Mesenchymal stem cell (in vitro differentiated cells and primary cell): ENCODE measurements around the gene BRINP1.
"Not testable (repeated sequence)": the region's sequence is repeated elsewhere in the genome, so short reads cannot be mapped to it uniquely, and the experiment has no call there.

Experiments used
- DNase-seq: peaks from one replicate; pipeline ENCODE4 v3.0.0-alpha.2; 2013
- H2AFZ ChIP-seq: one replicate; pipeline ENCODE4 v1.6.1; 2013; ENCODE audit warnings: low read depth, mild to moderate bottlenecking, control low read depth, inconsistent platforms, low read length, moderate library complexity
- H2AK5ac ChIP-seq: 2 replicates; pipeline ENCODE4 v1.6.1; 2013; ENCODE audit warnings: low read length, moderate library complexity, mild to moderate bottlenecking, inconsistent platforms; ENCODE audit not compliant: severe bottlenecking
- H2BK120ac ChIP-seq: one replicate; pipeline ENCODE4 v1.6.1; 2013; ENCODE audit warnings: low read depth, mild to moderate bottlenecking, inconsistent platforms, low read length, moderate library complexity
- H2BK12ac ChIP-seq, 2 experiments: one replicate each; pipeline ENCODE4 v1.6.1; 2013; ENCODE audit warnings: inconsistent platforms in 2 of 2, low read length in 2 of 2, mild to moderate bottlenecking in 2 of 2, moderate library complexity in 2 of 2, control low read depth in 1 of 2
- H2BK15ac ChIP-seq: one replicate; pipeline ENCODE4 v1.6.1; 2013; ENCODE audit warnings: mild to moderate bottlenecking, low read depth, inconsistent platforms; ENCODE audit not compliant: poor library complexity, severe bottlenecking
- H2BK5ac ChIP-seq: 2 replicates; pipeline ENCODE4 v1.6.1; 2013; ENCODE audit warnings: low read depth, mild to moderate bottlenecking, low read length, control low read depth, inconsistent platforms; ENCODE audit not compliant: poor library complexity, severe bottlenecking
- H3K14ac ChIP-seq, 2 experiments: one replicate each; pipeline ENCODE4 v1.6.1; 2013; ENCODE audit warnings: inconsistent platforms in 2 of 2, low read length in 2 of 2, control low read depth in 1 of 2, mild to moderate bottlenecking in 1 of 2, moderate library complexity in 1 of 2
- H3K18ac ChIP-seq, 2 experiments: one replicate each; pipeline ENCODE4 v1.6.1; 2013; ENCODE audit warnings: inconsistent platforms in 2 of 2, low read length in 2 of 2, control low read depth in 1 of 2, low read depth in 1 of 2, mild to moderate bottlenecking in 1 of 2
- H3K23ac ChIP-seq, 2 experiments: one replicate each; pipeline ENCODE4 v1.6.1; 2013; ENCODE audit warnings: inconsistent platforms in 2 of 2, low read length in 2 of 2, mild to moderate bottlenecking in 2 of 2, moderate library complexity in 2 of 2, control low read depth in 1 of 2
- H3K27ac ChIP-seq: 2 replicates; pipeline ENCODE4 v1.5.1; 2013; ENCODE audit warnings: mild to moderate bottlenecking, moderate library complexity, low read length, control low read depth, inconsistent platforms; ENCODE audit not compliant: poor library complexity, severe bottlenecking
- H3K27me3 ChIP-seq, 2 experiments: 2 replicates each; pipeline versions ENCODE4 v1.6.1 to v1.7.0; 2013; ENCODE audit warnings: low read length in 2 of 2, mild to moderate bottlenecking in 2 of 2, moderate library complexity in 2 of 2, control low read depth in 1 of 2, inconsistent platforms in 1 of 2; ENCODE audit not compliant: control insufficient read depth in 1 of 2, insufficient read depth in 1 of 2
- H3K36me3 ChIP-seq, 2 experiments: 2 replicates each; pipeline versions ENCODE4 v1.6.1 to v1.7.0; 2013; ENCODE audit warnings: low read length in 2 of 2, control low read depth in 1 of 2, inconsistent platforms in 1 of 2, low read depth in 1 of 2, mild to moderate bottlenecking in 1 of 2; ENCODE audit not compliant: insufficient read depth in 2 of 2, control insufficient read depth in 1 of 2
- H3K4ac ChIP-seq, 2 experiments: one replicate each; pipeline ENCODE4 v1.6.1; 2013; ENCODE audit warnings: inconsistent platforms in 2 of 2, low read length in 2 of 2, mild to moderate bottlenecking in 2 of 2, moderate library complexity in 2 of 2, control low read depth in 1 of 2, low read depth in 1 of 2
- H3K4me1 ChIP-seq: 2 replicates; pipeline ENCODE4 v1.6.1; 2013; ENCODE audit warnings: low read depth, low read length, control low read depth; ENCODE audit not compliant: control insufficient read depth, insufficient read depth
- H3K4me2 ChIP-seq: 2 replicates; pipeline ENCODE4 v1.6.1; 2013; ENCODE audit warnings: low read length, mild to moderate bottlenecking, inconsistent platforms; ENCODE audit not compliant: poor library complexity, severe bottlenecking
- H3K4me3 ChIP-seq, 2 experiments: 2 replicates each; pipeline versions ENCODE4 v1.5.1 to v1.7.0; 2013; ENCODE audit warnings: low read length in 2 of 2, mild to moderate bottlenecking in 2 of 2, control low read depth in 1 of 2, low read depth in 1 of 2; ENCODE audit not compliant: insufficient read depth in 1 of 2
- H3K79me1 ChIP-seq: replicated peaks from 2 replicates; pipeline ENCODE4 v1.6.1; 2013; ENCODE audit warnings: mild to moderate bottlenecking, control low read depth, low read length, inconsistent platforms; ENCODE audit not compliant: poor library complexity, severe bottlenecking
- H3K9ac ChIP-seq: 2 replicates; pipeline ENCODE4 v1.7.0; 2013; ENCODE audit warnings: mild to moderate bottlenecking, low read length, moderate library complexity
- H3K9me3 ChIP-seq: 2 replicates; pipeline ENCODE4 v1.7.0; 2013; ENCODE audit warnings: mild to moderate bottlenecking, low read length; ENCODE audit not compliant: control insufficient read depth
- H4K8ac ChIP-seq: one replicate; pipeline ENCODE4 v1.6.1; 2013; ENCODE audit warnings: inconsistent platforms, mild to moderate bottlenecking, low read length, moderate library complexity
- H4K91ac ChIP-seq: one replicate; pipeline ENCODE4 v1.6.1; 2013; ENCODE audit warnings: mild to moderate bottlenecking, low read length, inconsistent platforms
- WGBS: methylation state at CpG from one replicate; pipeline ENCODE4 v1.1.7; 2013; ENCODE audit warnings: mixed read lengths; 5-methylcytosine and 5-hydroxymethylcytosine counted together

Gene BRINP1

GRCh38 chr9:119177196-119177595 lies 192.0 kb downstream of the BRINP1 start:
- no peak overlapping the region for H3K4me3 ChIP-seq
- H3K27me3 ChIP-seq, result no peaks in the 10 kb centered on the region
- no peak overlapping the region for H2BK15ac ChIP-seq
- H3K4me2 ChIP-seq, result no peak overlapping the region
- no peak for DNase-seq
- no peak overlapping the region for H2BK5ac ChIP-seq
- H2AFZ ChIP-seq, result peak overlapping the region; percentile 19
- no peak overlapping the region for H2BK12ac ChIP-seq
- 78% methylated on average over 7 of the region's 9 CpGs for WGBS
- no peak overlapping the region for H3K23ac ChIP-seq
- no peak overlapping the region for H3K4ac ChIP-seq
- H3K14ac ChIP-seq, result no peak overlapping the region
- no peak overlapping the region for H2BK120ac ChIP-seq
- H2AK5ac ChIP-seq, result no peak overlapping the region
- no peak overlapping the region for H3K9ac ChIP-seq
- no peaks in the 10 kb centered on the region for H3K79me1 ChIP-seq
- H3K4me1 ChIP-seq, result no peaks in the 10 kb centered on the region
- no peak overlapping the region for H4K8ac ChIP-seq
- H4K91ac ChIP-seq, result no peak overlapping the region
- no peaks in the 10 kb centered on the region for H3K36me3 ChIP-seq
- H3K27ac ChIP-seq, result no peak overlapping the region
- H3K9me3 ChIP-seq, result no peaks in the 10 kb centered on the region
- H3K18ac ChIP-seq, result no peak overlapping the region

GRCh38 chr9:119175581-119175980 lies 193.7 kb downstream of the BRINP1 start:
- no peak overlapping the region for H3K18ac ChIP-seq
- H2BK15ac ChIP-seq, result no peak overlapping the region
- no peaks in the 10 kb centered on the region for H3K79me1 ChIP-seq
- no peak for DNase-seq
- H3K36me3 ChIP-seq, result no peaks in the 10 kb centered on the region
- H4K91ac ChIP-seq, result no peak overlapping the region
- no peak overlapping the region for H3K23ac ChIP-seq
- H2BK120ac ChIP-seq, result no peak overlapping the region
- no peak overlapping the region for H3K9ac ChIP-seq
- WGBS, result 67% methylated on average over 1 of the region's 1 CpG
- H2BK5ac ChIP-seq, result no peak overlapping the region
- no peaks in the 10 kb centered on the region for H3K4me1 ChIP-seq
- H3K27ac ChIP-seq, result no peak overlapping the region
- no peak overlapping the region for H3K4ac ChIP-seq
- no peak overlapping the region for H4K8ac ChIP-seq
- H3K4me2 ChIP-seq, result no peak overlapping the region
- no peak overlapping the region for H2BK12ac ChIP-seq
- no peaks in the 10 kb centered on the region for H3K9me3 ChIP-seq
- no peak overlapping the region for H3K14ac ChIP-seq
- H3K27me3 ChIP-seq, result no peaks in the 10 kb centered on the region
- H3K4me3 ChIP-seq, result no peak overlapping the region
- H2AFZ ChIP-seq, result no peak overlapping the region
- no peak overlapping the region for H2AK5ac ChIP-seq

GRCh38 chr9:119169222-119169621 lies 200.0 kb downstream of the BRINP1 start:
- H3K4ac ChIP-seq, H3K4me3 ChIP-seq, H2BK15ac ChIP-seq, H4K91ac ChIP-seq, H3K9ac ChIP-seq, H2AK5ac ChIP-seq, H2AFZ ChIP-seq, H3K23ac ChIP-seq, H2BK12ac ChIP-seq, DNase-seq, H2BK120ac ChIP-seq, H3K27ac ChIP-seq, H3K79me1 ChIP-seq, H2BK5ac ChIP-seq, H3K27me3 ChIP-seq, H3K4me1 ChIP-seq, H3K14ac ChIP-seq, H3K9me3 ChIP-seq, H4K8ac ChIP-seq, H3K18ac ChIP-seq: not testable (repeated sequence)
- Histone ChIP-seq H3K4me2 (peak overlapping the region; percentile 42), H3K36me3 (peaks cover 0 to 22% of the 10 kb centered on the region in 2 experiments)
- 21% methylated on average over 21 of the region's 27 CpGs for WGBS

GRCh38 chr9:119167876-119168275 lies 201.4 kb downstream of the BRINP1 start:
- no peak overlapping the region for H3K9ac ChIP-seq
- no peaks in the 10 kb centered on the region for H3K9me3 ChIP-seq
- DNase-seq, result no peak
- no peak overlapping the region for H2BK5ac ChIP-seq
- H3K27ac ChIP-seq, result no peak overlapping the region
- peak overlapping the region; percentile 14 for H4K91ac ChIP-seq
- no peak overlapping the region for H2BK12ac ChIP-seq
- H3K14ac ChIP-seq, result no peak overlapping the region
- H3K4me2 ChIP-seq, result no peak overlapping the region
- H3K79me1 ChIP-seq, result no peaks in the 10 kb centered on the region
- H2BK15ac ChIP-seq, result no peak overlapping the region
- H3K36me3 ChIP-seq, result peaks cover 0 to 22% of the 10 kb centered on the region in 2 experiments
- H3K27me3 ChIP-seq, result no peaks in the 10 kb centered on the region
- H3K18ac ChIP-seq, result no peak overlapping the region
- H3K4me1 ChIP-seq, result no peaks in the 10 kb centered on the region
- no peak overlapping the region for H2BK120ac ChIP-seq
- H4K8ac ChIP-seq, result no peak overlapping the region
- no peak overlapping the region for H3K23ac ChIP-seq
- no peak overlapping the region for H3K4ac ChIP-seq
- H3K4me3 ChIP-seq, result no peak overlapping the region
- no peak overlapping the region for H2AFZ ChIP-seq
- WGBS, result 95% methylated on average over 16 of the region's 16 CpGs
- no peak overlapping the region for H2AK5ac ChIP-seq
